ENCODE data around the gene SPINK9. TPM values are rescaled to one million over a fixed set of nuclear protein-coding genes. Genes with fewer than 3 reads are reported as not detected.

Gene SPINK9
- polyA plus RNA-seq, 2 of the 4 experiments (the other 2 are of a cell fraction) = not detected

DNA sequence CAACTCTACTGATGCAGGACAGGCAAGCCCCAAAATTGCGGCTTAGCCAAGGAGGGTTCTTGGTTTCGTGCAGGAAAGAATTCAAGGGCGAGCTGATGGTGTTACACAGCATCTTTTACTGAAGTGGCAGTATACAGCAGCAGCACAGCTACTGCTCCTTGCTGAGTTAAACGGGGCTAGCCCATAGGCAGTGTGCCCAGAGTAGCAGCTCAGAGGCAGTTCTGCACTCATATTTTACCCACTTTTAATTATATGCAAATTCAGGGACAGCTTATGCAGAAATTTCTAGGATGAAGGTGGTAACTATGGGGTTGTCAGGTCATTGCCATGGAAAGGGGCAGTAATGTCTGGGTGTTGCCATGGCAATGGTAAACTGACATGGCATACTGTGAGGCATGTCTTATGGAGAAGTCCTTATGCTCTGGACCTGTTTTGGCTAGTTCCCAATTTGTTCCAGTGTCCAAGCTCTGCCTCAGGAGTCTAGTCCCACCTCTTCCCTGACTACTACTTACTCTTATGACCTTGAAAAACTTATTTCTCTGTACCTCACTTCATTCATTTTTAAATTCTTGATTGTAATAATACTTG, 2.0 kb upstream of the SPINK9 start (continued):
- TF ChIP-seq, protein P1, sequence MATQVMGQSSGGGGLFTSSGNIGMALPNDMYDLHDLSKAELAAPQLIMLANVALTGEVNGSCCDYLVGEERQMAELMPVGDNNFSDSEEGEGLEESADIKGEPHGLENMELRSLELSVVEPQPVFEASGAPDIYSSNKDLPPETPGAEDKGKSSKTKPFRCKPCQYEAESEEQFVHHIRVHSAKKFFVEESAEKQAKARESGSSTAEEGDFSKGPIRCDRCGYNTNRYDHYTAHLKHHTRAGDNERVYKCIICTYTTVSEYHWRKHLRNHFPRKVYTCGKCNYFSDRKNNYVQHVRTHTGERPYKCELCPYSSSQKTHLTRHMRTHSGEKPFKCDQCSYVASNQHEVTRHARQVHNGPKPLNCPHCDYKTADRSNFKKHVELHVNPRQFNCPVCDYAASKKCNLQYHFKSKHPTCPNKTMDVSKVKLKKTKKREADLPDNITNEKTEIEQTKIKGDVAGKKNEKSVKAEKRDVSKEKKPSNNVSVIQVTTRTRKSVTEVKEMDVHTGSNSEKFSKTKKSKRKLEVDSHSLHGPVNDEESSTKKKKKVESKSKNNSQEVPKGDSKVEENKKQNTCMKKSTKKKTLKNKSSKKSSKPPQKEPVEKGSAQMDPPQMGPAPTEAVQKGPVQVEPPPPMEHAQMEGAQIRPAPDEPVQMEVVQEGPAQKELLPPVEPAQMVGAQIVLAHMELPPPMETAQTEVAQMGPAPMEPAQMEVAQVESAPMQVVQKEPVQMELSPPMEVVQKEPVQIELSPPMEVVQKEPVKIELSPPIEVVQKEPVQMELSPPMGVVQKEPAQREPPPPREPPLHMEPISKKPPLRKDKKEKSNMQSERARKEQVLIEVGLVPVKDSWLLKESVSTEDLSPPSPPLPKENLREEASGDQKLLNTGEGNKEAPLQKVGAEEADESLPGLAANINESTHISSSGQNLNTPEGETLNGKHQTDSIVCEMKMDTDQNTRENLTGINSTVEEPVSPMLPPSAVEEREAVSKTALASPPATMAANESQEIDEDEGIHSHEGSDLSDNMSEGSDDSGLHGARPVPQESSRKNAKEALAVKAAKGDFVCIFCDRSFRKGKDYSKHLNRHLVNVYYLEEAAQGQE (IDR thresholded peaks at IDR 0.05) = no peak
- TF ChIP-seq, protein P2, sequence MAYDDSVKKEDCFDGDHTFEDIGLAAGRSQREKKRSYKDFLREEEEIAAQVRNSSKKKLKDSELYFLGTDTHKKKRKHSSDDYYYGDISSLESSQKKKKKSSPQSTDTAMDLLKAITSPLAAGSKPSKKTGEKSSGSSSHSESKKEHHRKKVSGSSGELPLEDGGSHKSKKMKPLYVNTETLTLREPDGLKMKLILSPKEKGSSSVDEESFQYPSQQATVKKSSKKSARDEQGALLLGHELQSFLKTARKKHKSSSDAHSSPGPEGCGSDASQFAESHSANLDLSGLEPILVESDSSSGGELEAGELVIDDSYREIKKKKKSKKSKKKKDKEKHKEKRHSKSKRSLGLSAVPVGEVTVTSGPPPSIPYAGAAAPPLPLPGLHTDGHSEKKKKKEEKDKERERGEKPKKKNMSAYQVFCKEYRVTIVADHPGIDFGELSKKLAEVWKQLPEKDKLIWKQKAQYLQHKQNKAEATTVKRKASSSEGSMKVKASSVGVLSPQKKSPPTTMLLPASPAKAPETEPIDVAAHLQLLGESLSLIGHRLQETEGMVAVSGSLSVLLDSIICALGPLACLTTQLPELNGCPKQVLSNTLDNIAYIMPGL (CRISPR knock-in tag; IDR thresholded peaks at IDR 0.05; ENCODE audit: borderline replicate concordance) = no peak
- TF ChIP-seq MAZ (IDR thresholded peaks at IDR 0.05; ENCODE audit: borderline replicate concordance, low read depth, low read length) = no peak
- TF ChIP-seq RAD21 (conservative IDR thresholded peaks at IDR 0.05 in 1 of 2, IDR thresholded peaks at IDR 0.05 in 1 of 2) = no peak

DNA sequence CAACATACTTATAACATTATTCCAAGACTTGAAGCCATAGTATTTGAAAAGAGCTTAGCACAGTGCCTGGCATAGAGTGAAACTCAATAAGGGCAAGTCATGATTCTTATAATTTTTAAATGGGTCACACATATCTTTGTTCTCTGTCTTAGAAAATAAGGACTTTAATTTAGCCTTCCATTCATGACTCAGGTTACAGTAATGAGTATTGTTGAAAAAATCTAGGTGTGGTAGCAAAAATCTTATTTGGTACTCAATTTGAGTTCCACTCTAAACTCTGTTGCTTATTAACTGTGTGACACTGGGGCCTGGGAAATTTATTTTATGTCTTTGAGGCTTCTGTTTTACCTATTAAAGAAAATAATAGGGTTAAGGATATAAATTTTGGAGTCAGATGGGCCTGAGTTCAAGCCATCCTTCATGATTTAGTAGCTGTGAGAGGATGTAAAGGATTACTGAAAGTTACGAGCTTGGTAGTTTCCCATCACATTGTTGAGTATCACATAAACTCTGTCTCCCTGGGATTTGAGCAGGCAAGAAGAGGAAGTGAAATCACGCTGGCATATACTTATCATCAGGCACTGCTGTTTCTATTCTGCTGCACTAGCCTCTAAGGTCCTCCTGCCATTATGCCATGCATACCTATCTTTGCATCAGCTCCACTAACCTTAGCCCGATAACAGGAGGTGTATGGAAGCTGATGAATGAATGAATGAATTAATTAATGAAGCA, 1.5 kb downstream of the SPINK9 start:
- TF ChIP-seq SMC3 (IDR thresholded peaks at IDR 0.05) (no peak), RNF2 (IDR thresholded peaks at IDR 0.05; ENCODE audit: borderline replicate concordance, low read depth) (no peak), HOXA7 (CRISPR knock-in tag; IDR thresholded peaks at IDR 0.05) (no peak), EHMT2 (IDR thresholded peaks at IDR 0.05; ENCODE audit: low read depth) (no peak), FOXS1 (CRISPR knock-in tag; IDR thresholded peaks at IDR 0.05) (no peak), POLR2AphosphoS2 (conservative IDR thresholded peaks at IDR 0.05; ENCODE audit: low read length) (no peak), ESRRA (IDR thresholded peaks at IDR 0.05; ENCODE audit: borderline replicate concordance, low read length) (no peak), CEBPB (IDR thresholded peaks at IDR 0.05) (no peak), POLR2A (IDR thresholded peaks at IDR 0.05; ENCODE audit: low read length) (no peak)
- TF ChIP-seq, protein P1 (IDR thresholded peaks at IDR 0.05) = no peak
- TF ChIP-seq, protein P3, sequence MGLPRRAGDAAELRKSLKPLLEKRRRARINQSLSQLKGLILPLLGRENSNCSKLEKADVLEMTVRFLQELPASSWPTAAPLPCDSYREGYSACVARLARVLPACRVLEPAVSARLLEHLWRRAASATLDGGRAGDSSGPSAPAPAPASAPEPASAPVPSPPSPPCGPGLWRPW (IDR thresholded peaks at IDR 0.05) = no peak
- TF ChIP-seq, protein P4, sequence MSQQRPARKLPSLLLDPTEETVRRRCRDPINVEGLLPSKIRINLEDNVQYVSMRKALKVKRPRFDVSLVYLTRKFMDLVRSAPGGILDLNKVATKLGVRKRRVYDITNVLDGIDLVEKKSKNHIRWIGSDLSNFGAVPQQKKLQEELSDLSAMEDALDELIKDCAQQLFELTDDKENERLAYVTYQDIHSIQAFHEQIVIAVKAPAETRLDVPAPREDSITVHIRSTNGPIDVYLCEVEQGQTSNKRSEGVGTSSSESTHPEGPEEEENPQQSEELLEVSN (IDR thresholded peaks at IDR 0.05; ENCODE audit: borderline replicate concordance, low read depth) = no peak
- ChIA-PET CTCF (interaction anchor here (0.6 kb wide), 1 partner anchor 50 kb away, joined by 4 read pairs; no protein-coding TSS in a partner anchor), POLR2A (no interaction called here)
- DNase-seq (ENCODE audit: low read depth in 1 of 2, low spot score in 1 of 2) (no peak), FAIRE-seq (no peak), ATAC-seq (no peak)
- no peaks in the 10 kb centered on the region for H3K4me1 ChIP-seq
- no peak overlapping the region for H3K27ac ChIP-seq
- no peak overlapping the region for H3K4me2 ChIP-seq
- no peak overlapping the region for H3K4me3 ChIP-seq
- H3K9me3 ChIP-seq = no peaks in the 10 kb centered on the region
- WGBS (ENCODE audit: missing lambda C conversion rate) = 23% methylated on average over 3 of the region's 3 CpGs

Measured in A549 (cell line).